ENCODE results near the gene CAPNS1.
"Not testable (repeated sequence)": the region's sequence is repeated elsewhere in the genome, so short reads cannot be mapped to it uniquely, and the experiment has no call there.

Gene CAPNS1

DNA sequence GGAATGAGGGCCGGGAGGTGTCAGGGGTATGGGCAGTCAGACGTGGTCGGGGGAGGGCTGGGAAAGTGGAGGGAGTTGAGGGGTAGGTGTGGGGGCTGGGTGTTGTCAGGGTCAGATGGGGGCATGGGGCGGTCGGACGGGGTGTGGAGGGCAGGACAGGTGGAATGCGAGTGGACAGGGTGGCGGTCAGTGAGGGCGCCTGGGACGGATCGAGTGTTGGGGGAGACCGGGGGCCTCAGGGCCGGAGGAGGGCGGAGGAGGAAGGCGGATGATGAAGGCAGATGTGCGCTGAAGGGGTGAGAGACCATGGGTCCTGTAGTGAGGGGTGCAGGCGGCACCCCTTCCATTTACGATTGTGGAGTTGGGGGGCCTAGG lies 18.9 kb upstream of the CAPNS1 start:
- Histone ChIP-seq H3K9me3 (ENCODE audit: control extremely low read depth in 1 of 5, control insufficient read depth in 4 of 5, insufficient read depth in 2 of 5, low read depth in 1 of 5, low read length in 4 of 5) (no peaks in the 10 kb centered on the region), H3K27ac (ENCODE audit: insufficient read depth in 1 of 2, low read depth in 1 of 2, low read length in 2 of 2, poor library complexity in 1 of 2, severe bottlenecking in 2 of 2) (no peak overlapping the region), H3K27me3 (replicated peaks in 2 of 5; ENCODE audit: control insufficient read depth in 4 of 5, insufficient read depth in 5 of 5, low read length in 4 of 5) (no peaks in the 10 kb centered on the region), H3K4me1 (ENCODE audit: control extremely low read depth in 1 of 4, control insufficient read depth in 4 of 4, insufficient read depth in 4 of 4, low read length in 3 of 4) (peaks cover 0 to 8% (median 5%) of the 10 kb centered on the region in 4 experiments), H3K36me3 (ENCODE audit: control insufficient read depth in 4 of 4, insufficient read depth in 4 of 4, low read length in 3 of 4) (peaks cover 12 to 70% (median 44%) of the 10 kb centered on the region in 4 experiments), H3K4me3 (ENCODE audit: control insufficient read depth in 1 of 7, extremely low read depth in 1 of 7, insufficient read depth in 4 of 7, low read depth in 2 of 7, low read length in 6 of 7) (no peak overlapping the region)
- ChIA-PET CTCF (no interaction called here), POLR2A (no interaction called here)
- no peak for DNase-seq
- WGBS (ENCODE audit: insufficient coverage) = over 99% methylated on average over 14 of the region's 18 CpGs

DNA sequence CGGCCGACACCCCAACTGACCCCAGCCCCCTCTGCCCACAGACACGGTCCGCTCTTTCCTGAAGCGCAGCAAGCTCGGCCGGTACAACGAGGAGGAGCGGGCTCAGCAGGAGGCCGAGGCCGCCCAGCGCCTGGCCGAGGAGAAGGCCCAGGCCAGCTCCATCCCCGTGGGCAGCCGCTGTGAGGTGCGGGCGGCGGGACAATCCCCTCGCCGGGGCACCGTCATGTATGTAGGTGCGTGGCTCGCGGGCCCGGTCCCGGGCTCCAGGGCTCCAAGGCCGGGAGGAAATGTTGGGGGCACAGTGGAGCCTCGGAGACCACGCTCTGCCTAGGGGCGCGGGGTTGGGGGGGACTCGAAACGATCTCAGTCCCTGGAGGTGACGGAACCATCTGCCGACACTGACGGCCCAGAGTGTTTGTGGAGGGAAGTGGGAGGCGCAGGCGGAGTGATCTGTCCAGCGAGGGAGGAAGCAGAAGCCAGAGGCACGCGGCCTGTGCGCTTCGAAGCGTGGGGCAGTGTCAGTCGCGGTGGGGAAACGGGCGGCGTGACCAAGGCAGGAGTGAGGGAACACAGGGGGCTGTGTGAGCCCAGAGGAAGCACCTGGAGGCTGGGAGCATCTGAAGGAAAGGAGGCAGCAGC lies 18.3 kb upstream of the CAPNS1 start:
- CTCF ChIA-PET = no interaction called here
- DNase-seq = no peak
- H3K4me1 ChIP-seq (ENCODE audit: control extremely low read depth in 1 of 4, control insufficient read depth in 4 of 4, insufficient read depth in 4 of 4, low read length in 3 of 4) = peaks cover 0 to 2% (median 0%) of the 10 kb centered on the region in 4 experiments
- H3K27ac ChIP-seq (ENCODE audit: insufficient read depth in 1 of 2, low read depth in 1 of 2, low read length in 2 of 2, poor library complexity in 1 of 2, severe bottlenecking in 2 of 2) = no peak overlapping the region
- POLR2A ChIA-PET = no interaction called here
- H3K9me3 ChIP-seq (ENCODE audit: control extremely low read depth in 1 of 5, control insufficient read depth in 4 of 5, insufficient read depth in 2 of 5, low read depth in 1 of 5, low read length in 4 of 5) = no peaks in the 10 kb centered on the region
- H3K27me3 ChIP-seq (replicated peaks in 2 of 5; ENCODE audit: control insufficient read depth in 4 of 5, insufficient read depth in 5 of 5, low read length in 4 of 5) = no peaks in the 10 kb centered on the region
- peaks cover 12 to 70% (median 45%) of the 10 kb centered on the region in 4 experiments for H3K36me3 ChIP-seq (ENCODE audit: control insufficient read depth in 4 of 4, insufficient read depth in 4 of 4, low read length in 3 of 4)
- 87% methylated on average over 49 of the region's 49 CpGs for WGBS (ENCODE audit: insufficient coverage)
- no peak overlapping the region for H3K4me3 ChIP-seq (ENCODE audit: control insufficient read depth in 1 of 7, extremely low read depth in 1 of 7, insufficient read depth in 4 of 7, low read depth in 2 of 7, low read length in 6 of 7)

DNA sequence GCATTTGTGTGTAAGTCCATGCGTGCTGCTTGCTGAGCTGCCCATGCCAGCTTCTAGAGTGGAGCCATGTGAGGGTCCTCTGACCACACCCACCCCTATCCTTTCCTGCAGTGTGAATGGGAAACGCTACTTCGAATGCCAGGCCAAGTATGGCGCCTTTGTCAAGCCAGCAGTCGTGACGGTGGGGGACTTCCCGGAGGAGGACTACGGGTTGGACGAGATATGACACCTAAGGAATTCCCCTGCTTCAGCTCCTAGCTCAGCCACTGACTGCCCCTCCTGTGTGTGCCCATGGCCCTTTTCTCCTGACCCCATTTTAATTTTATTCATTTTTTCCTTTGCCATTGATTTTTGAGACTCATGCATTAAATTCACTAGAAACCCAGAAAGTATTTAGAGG lies 14.3 kb upstream of the CAPNS1 start:
- POLR2A ChIA-PET = no interaction called here

DNA sequence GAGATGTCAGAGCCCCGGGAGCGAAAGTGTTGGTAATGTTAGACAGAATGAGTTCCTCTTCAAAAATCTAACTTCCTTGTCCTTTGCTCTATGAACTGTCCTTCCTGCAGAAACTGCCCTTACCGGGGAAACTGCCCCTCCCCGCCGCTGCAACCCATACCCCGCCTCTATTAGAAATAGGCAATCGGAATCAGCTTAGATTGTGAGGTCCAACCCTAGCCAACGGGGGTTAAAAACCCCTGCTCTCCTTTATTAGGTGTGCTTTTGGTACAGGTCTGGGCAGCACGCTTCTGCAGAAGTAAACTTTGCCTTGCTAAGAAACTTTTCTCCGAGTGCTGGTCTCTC lies 11.5 kb upstream of the CAPNS1 start:
- peaks cover 3 to 24% (median 15%) of the 10 kb centered on the region in 4 experiments for H3K36me3 ChIP-seq (ENCODE audit: control insufficient read depth in 4 of 4, insufficient read depth in 4 of 4, low read length in 3 of 4)
- WGBS (ENCODE audit: insufficient coverage) = 15% methylated on average over 10 of the region's 10 CpGs
- no peak for DNase-seq
- H3K27me3 ChIP-seq (replicated peaks in 2 of 5; ENCODE audit: control insufficient read depth in 4 of 5, insufficient read depth in 5 of 5, low read length in 4 of 5) = no peaks in the 10 kb centered on the region
- no peaks in the 10 kb centered on the region for H3K9me3 ChIP-seq (ENCODE audit: control extremely low read depth in 1 of 5, control insufficient read depth in 4 of 5, insufficient read depth in 2 of 5, low read depth in 1 of 5, low read length in 4 of 5)
- ChIA-PET POLR2A (interaction anchor here (1.2 kb wide), 1 partner anchor 12 kb away, joined by 6 read pairs; the partner anchor contains the start of gene CAPNS1), CTCF (interaction anchor here (0.7 to 6.1 kb wide), 14 partner anchors 8 to 68 kb away, joined by 3 to 56 read pairs (median 8); partner anchors contain the start of genes CAPNS1, POLR2I and TBCB)
- peak overlapping the region; percentile 66 to 88 (median 70) for H3K4me3 ChIP-seq (ENCODE audit: control insufficient read depth in 1 of 7, extremely low read depth in 1 of 7, insufficient read depth in 4 of 7, low read depth in 2 of 7, low read length in 6 of 7)
- H3K4me1 ChIP-seq (ENCODE audit: control extremely low read depth in 1 of 4, control insufficient read depth in 4 of 4, insufficient read depth in 4 of 4, low read length in 3 of 4) = peaks cover 0 to 20% (median 10%) of the 10 kb centered on the region in 4 experiments
- peak overlapping the region; percentile 54 to 81 for H3K27ac ChIP-seq (ENCODE audit: insufficient read depth in 1 of 2, low read depth in 1 of 2, low read length in 2 of 2, poor library complexity in 1 of 2, severe bottlenecking in 2 of 2)

More for the DNA sequence above, 14.3 kb upstream of the CAPNS1 start:
- peaks cover 3 to 43% (median 27%) of the 10 kb centered on the region in 4 experiments for H3K36me3 ChIP-seq (ENCODE audit: control insufficient read depth in 4 of 4, insufficient read depth in 4 of 4, low read length in 3 of 4)
- 86% methylated on average over 8 of the region's 9 CpGs for whole genome bisulfite sequencing (ENCODE audit: insufficient coverage)
- peak overlapping the region in 1 of 2 experiments; percentile 54 for H3K27ac ChIP-seq (ENCODE audit: insufficient read depth in 1 of 2, low read depth in 1 of 2, low read length in 2 of 2, poor library complexity in 1 of 2, severe bottlenecking in 2 of 2)
- no peak overlapping the region for H3K4me3 ChIP-seq (ENCODE audit: control insufficient read depth in 1 of 7, extremely low read depth in 1 of 7, insufficient read depth in 4 of 7, low read depth in 2 of 7, low read length in 6 of 7)
- DNase-seq = no peak
- CTCF ChIA-PET = interaction anchor here (2.3 to 6.1 kb wide), 2 partner anchors 9 to 42 kb away, joined by 5 to 56 read pairs; no protein-coding TSS in a partner anchor
- H3K4me1 ChIP-seq (ENCODE audit: control extremely low read depth in 1 of 4, control insufficient read depth in 4 of 4, insufficient read depth in 4 of 4, low read length in 3 of 4) = peaks cover 0 to 14% (median 10%) of the 10 kb centered on the region in 4 experiments
- no peaks in the 10 kb centered on the region for H3K27me3 ChIP-seq (replicated peaks in 2 of 5; ENCODE audit: control insufficient read depth in 4 of 5, insufficient read depth in 5 of 5, low read length in 4 of 5)
- H3K9me3 ChIP-seq (ENCODE audit: control extremely low read depth in 1 of 5, control insufficient read depth in 4 of 5, insufficient read depth in 2 of 5, low read depth in 1 of 5, low read length in 4 of 5) = no peaks in the 10 kb centered on the region

DNA sequence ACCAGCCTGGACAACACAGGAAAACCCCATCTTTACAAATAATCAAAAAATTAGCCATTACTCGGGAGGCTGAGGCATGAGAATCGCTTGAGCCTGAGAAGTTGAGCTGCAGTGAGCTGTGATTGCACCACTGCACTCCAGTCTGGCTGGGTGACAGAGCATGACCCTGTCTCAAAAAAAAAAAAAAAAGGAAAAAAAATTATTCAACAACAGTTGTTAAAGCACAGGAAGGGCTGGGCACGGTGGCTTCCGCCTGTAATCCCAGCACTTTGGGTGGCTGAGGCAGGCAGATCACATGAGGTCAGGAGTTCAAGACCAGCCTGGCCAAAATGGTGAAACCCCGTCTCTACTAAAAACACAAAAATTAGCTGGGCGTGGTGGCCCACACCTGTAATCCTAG lies 8.6 kb upstream of the CAPNS1 start:
- H3K27ac ChIP-seq (ENCODE audit: insufficient read depth in 1 of 2, low read depth in 1 of 2, low read length in 2 of 2, poor library complexity in 1 of 2, severe bottlenecking in 2 of 2); H3K36me3 ChIP-seq (ENCODE audit: control insufficient read depth in 4 of 4, insufficient read depth in 4 of 4, low read length in 3 of 4); H3K4me3 ChIP-seq (ENCODE audit: control insufficient read depth in 1 of 7, extremely low read depth in 1 of 7, insufficient read depth in 4 of 7, low read depth in 2 of 7, low read length in 6 of 7); H3K27me3 ChIP-seq (replicated peaks in 2 of 5; ENCODE audit: control insufficient read depth in 4 of 5, insufficient read depth in 5 of 5, low read length in 4 of 5); POLR2A ChIA-PET; H3K9me3 ChIP-seq (ENCODE audit: control extremely low read depth in 1 of 5, control insufficient read depth in 4 of 5, insufficient read depth in 2 of 5, low read depth in 1 of 5, low read length in 4 of 5): not testable (repeated sequence)
- peaks cover 0 to 20% (median 10%) of the 10 kb centered on the region in 4 experiments for H3K4me1 ChIP-seq (ENCODE audit: control extremely low read depth in 1 of 4, control insufficient read depth in 4 of 4, insufficient read depth in 4 of 4, low read length in 3 of 4)
- DNase-seq = peak in 2 of 3 donors; percentile 20 to 23
- CTCF ChIA-PET = interaction anchor here (1.2 kb wide), 1 partner anchor 36 kb away, joined by 3 read pairs; no protein-coding TSS in a partner anchor
- 80% methylated on average over 4 of the region's 6 CpGs for WGBS (ENCODE audit: insufficient coverage)

DNA sequence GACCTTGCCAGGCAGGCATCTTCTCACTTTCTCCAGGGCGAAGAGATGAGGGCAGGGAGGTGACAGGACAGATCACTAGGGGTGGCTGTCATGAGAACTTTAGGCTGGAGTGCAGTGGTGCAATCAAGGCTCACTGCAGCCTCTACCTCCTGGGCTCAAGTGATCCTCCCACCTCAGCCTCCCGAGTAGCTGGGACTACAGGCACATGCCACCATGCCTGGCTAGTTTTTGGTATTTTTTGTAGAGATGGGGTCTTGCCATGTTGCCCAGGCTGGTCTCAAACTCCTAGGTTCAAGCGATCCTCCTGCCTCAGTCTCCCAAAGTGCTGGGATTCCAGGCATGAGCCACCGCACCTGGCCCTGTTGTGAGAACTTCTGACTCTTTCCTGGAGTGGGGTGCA lies 5.0 kb upstream of the CAPNS1 start:
- H3K27ac ChIP-seq (ENCODE audit: insufficient read depth in 1 of 2, low read depth in 1 of 2, low read length in 2 of 2, poor library complexity in 1 of 2, severe bottlenecking in 2 of 2); H3K4me3 ChIP-seq (ENCODE audit: control insufficient read depth in 1 of 7, extremely low read depth in 1 of 7, insufficient read depth in 4 of 7, low read depth in 2 of 7, low read length in 6 of 7); H3K27me3 ChIP-seq (replicated peaks in 2 of 5; ENCODE audit: control insufficient read depth in 4 of 5, insufficient read depth in 5 of 5, low read length in 4 of 5); H3K9me3 ChIP-seq (ENCODE audit: control extremely low read depth in 1 of 5, control insufficient read depth in 4 of 5, insufficient read depth in 2 of 5, low read depth in 1 of 5, low read length in 4 of 5); POLR2A ChIA-PET; DNase-seq; H3K36me3 ChIP-seq (ENCODE audit: control insufficient read depth in 4 of 4, insufficient read depth in 4 of 4, low read length in 3 of 4): not testable (repeated sequence)
- H3K4me1 ChIP-seq (ENCODE audit: control extremely low read depth in 1 of 4, control insufficient read depth in 4 of 4, insufficient read depth in 4 of 4, low read length in 3 of 4) = peaks cover 0 to 15% (median 6%) of the 10 kb centered on the region in 4 experiments
- WGBS (ENCODE audit: insufficient coverage) = 95% methylated on average over 3 of the region's 4 CpGs
- CTCF ChIA-PET = interaction anchor here (2.2 to 2.4 kb wide), 2 partner anchors 29 to 35 kb away, joined by 5 to 8 read pairs; no protein-coding TSS in a partner anchor

DNA sequence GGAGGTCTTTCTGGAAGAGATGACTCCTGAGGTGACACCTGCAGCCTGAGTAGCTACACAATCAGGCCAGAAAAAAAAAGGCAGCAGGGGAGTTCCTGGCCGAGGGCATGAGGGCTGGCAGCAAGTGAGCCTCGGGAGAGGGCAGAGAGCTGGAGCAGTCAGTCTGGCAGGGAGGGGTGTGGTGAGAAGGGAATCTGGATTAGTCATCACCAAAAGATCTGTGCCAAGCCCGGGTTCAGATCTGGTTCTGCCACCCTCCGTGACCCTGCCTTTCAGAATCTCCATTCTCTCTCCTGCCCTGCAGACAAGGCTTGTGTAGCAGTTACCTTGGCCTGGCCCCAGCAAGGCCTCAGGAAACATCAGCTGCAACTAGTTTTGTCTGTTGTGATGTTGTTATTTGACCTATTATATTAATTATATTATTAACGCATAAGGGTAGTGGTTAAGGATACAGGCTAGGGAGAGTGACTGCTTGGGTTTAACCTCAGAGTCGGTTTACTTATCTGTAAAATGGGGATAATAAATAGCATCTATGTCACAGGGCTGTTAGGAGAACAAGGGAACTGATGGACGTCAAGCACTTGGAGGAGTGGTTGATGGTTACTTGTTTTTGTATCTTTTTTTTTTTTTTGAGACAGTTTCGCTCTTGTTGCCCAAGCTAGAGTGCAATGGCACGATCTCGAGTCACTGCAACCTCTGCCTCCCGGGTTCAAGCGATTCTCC lies 2.7 kb upstream of the CAPNS1 start:
- peak in 2 of 3 donors; percentile 22 to 36 for DNase-seq
- ChIA-PET CTCF (interaction anchor here (2.1 to 2.4 kb wide), 2 partner anchors 9 to 33 kb away, joined by 8 read pairs; no protein-coding TSS in a partner anchor), POLR2A (no interaction called here)
- Histone ChIP-seq H3K36me3 (ENCODE audit: control insufficient read depth in 4 of 4, insufficient read depth in 4 of 4, low read length in 3 of 4) (peaks cover 0 to 5% (median under 1%) of the 10 kb centered on the region in 4 experiments), H3K4me1 (ENCODE audit: control extremely low read depth in 1 of 4, control insufficient read depth in 4 of 4, insufficient read depth in 4 of 4, low read length in 3 of 4) (peaks cover 0 to 19% (median 13%) of the 10 kb centered on the region in 4 experiments), H3K27me3 (replicated peaks in 2 of 5; ENCODE audit: control insufficient read depth in 4 of 5, insufficient read depth in 5 of 5, low read length in 4 of 5) (no peaks in the 10 kb centered on the region), H3K9me3 (ENCODE audit: control extremely low read depth in 1 of 5, control insufficient read depth in 4 of 5, insufficient read depth in 2 of 5, low read depth in 1 of 5, low read length in 4 of 5) (no peaks in the 10 kb centered on the region), H3K27ac (ENCODE audit: insufficient read depth in 1 of 2, low read depth in 1 of 2, low read length in 2 of 2, poor library complexity in 1 of 2, severe bottlenecking in 2 of 2) (no peak overlapping the region), H3K4me3 (ENCODE audit: control insufficient read depth in 1 of 7, extremely low read depth in 1 of 7, insufficient read depth in 4 of 7, low read depth in 2 of 7, low read length in 6 of 7) (no peak overlapping the region)
- 79% methylated on average over 4 of the region's 12 CpGs for WGBS (ENCODE audit: insufficient coverage)
